Measurements from ENCODE around the gene MRFAP1L1. TPM values are rescaled to one million over a fixed set of nuclear protein-coding genes. Genes with fewer than 3 reads are reported as not detected.

Gene MRFAP1L1
- polyA plus RNA-seq, 1 donor from 2014 or later, result 438 TPM

- Histone ChIP-seq H3K36me3 (ENCODE audit: insufficient read depth, low read length) (no peaks in the 10 kb centered on the region), H3K27me3 (ENCODE audit: insufficient read depth, low read depth, low read length) (no peaks in the 10 kb centered on the region), H3K4me3 (ENCODE audit: low read length) (no peak overlapping the region), H3K79me2 (replicated peaks; ENCODE audit: insufficient read depth, low read length) (peaks cover 21% of the 10 kb centered on the region), H2AFZ (ENCODE audit: low read depth, low read length) (no peak overlapping the region), H3K9ac (ENCODE audit: low read length) (no peak overlapping the region), H4K20me1 (ENCODE audit: insufficient read depth) (no peaks in the 10 kb centered on the region), H3F3A (ENCODE audit: insufficient read depth, low read length, poor library complexity, severe bottlenecking) (no peaks in the 10 kb centered on the region), H3K4me2 (ENCODE audit: low read length) (no peak overlapping the region), H3K27ac (ENCODE audit: low read length) (no peak overlapping the region), H3K9me3 (ENCODE audit: low read length) (no peaks in the 10 kb centered on the region), H3K9me2 (ENCODE audit: insufficient read depth, low read length) (no peaks in the 10 kb centered on the region)
- TF ChIP-seq TAF1 (IDR thresholded peaks at IDR 0.05; ENCODE audit: low read depth), result no peak
- TF ChIP-seq SMC3 (conservative IDR thresholded peaks at IDR 0.05; ENCODE audit: poor library complexity), result no peak
- no peak for TF ChIP-seq CTCF (IDR thresholded peaks at IDR 0.05; ENCODE audit: poor library complexity, severe bottlenecking)
- no peak for TF ChIP-seq EZH2 (IDR thresholded peaks at IDR 0.05; ENCODE audit: borderline replicate concordance, insufficient read depth, low read length, poor library complexity, severe bottlenecking)
- no peak for TF ChIP-seq RAD21 (conservative IDR thresholded peaks at IDR 0.05)
- no peak for TF ChIP-seq MXI1 (conservative IDR thresholded peaks at IDR 0.05; ENCODE audit: poor library complexity, severe bottlenecking)
- no peak for TF ChIP-seq EP300 (conservative IDR thresholded peaks at IDR 0.05; ENCODE audit: poor library complexity, severe bottlenecking)
- TF ChIP-seq POLR2AphosphoS5 (IDR thresholded peaks at IDR 0.05), result no peak
- no peak for TF ChIP-seq REST (IDR thresholded peaks at IDR 0.05; ENCODE audit: borderline replicate concordance)
These were observed 10.0 kb upstream of the MRFAP1L1 start for GRCh38 chr4:6719611-6720179.

- Histone ChIP-seq H3K9me3 (ENCODE audit: low read length) (no peaks in the 10 kb centered on the region), H3K79me2 (replicated peaks; ENCODE audit: insufficient read depth, low read length) (peaks cover 21% of the 10 kb centered on the region), H3K4me2 (ENCODE audit: low read length) (no peak overlapping the region), H3K27me3 (ENCODE audit: insufficient read depth, low read depth, low read length) (no peaks in the 10 kb centered on the region), H2AFZ (ENCODE audit: low read depth, low read length) (no peak overlapping the region), H3K27ac (ENCODE audit: low read length) (no peak overlapping the region), H3K9ac (ENCODE audit: low read length) (no peak overlapping the region), H3F3A (ENCODE audit: insufficient read depth, low read length, poor library complexity, severe bottlenecking) (no peaks in the 10 kb centered on the region), H3K4me3 (ENCODE audit: low read length) (no peak overlapping the region), H3K9me2 (ENCODE audit: insufficient read depth, low read length) (no peaks in the 10 kb centered on the region), H3K36me3 (ENCODE audit: insufficient read depth, low read length) (no peaks in the 10 kb centered on the region), H4K20me1 (ENCODE audit: insufficient read depth) (no peaks in the 10 kb centered on the region)
- no peak for TF ChIP-seq REST (IDR thresholded peaks at IDR 0.05; ENCODE audit: borderline replicate concordance)
- no peak for TF ChIP-seq MXI1 (conservative IDR thresholded peaks at IDR 0.05; ENCODE audit: poor library complexity, severe bottlenecking)
- no peak for TF ChIP-seq RAD21 (conservative IDR thresholded peaks at IDR 0.05)
- TF ChIP-seq TAF1 (IDR thresholded peaks at IDR 0.05; ENCODE audit: low read depth), result no peak
- TF ChIP-seq EP300 (conservative IDR thresholded peaks at IDR 0.05; ENCODE audit: poor library complexity, severe bottlenecking), result no peak
- no peak for TF ChIP-seq CTCF (IDR thresholded peaks at IDR 0.05; ENCODE audit: poor library complexity, severe bottlenecking)
- TF ChIP-seq POLR2AphosphoS5 (IDR thresholded peaks at IDR 0.05), result no peak
- no peak for TF ChIP-seq SMC3 (conservative IDR thresholded peaks at IDR 0.05; ENCODE audit: poor library complexity)
- TF ChIP-seq EZH2 (IDR thresholded peaks at IDR 0.05; ENCODE audit: borderline replicate concordance, insufficient read depth, low read length, poor library complexity, severe bottlenecking), result no peak
These were observed 9.4 kb upstream of the MRFAP1L1 start for GRCh38 chr4:6718932-6719610.
